Hepatocyte (in vitro differentiated cells): Measurements from ENCODE around the gene CC2D2A.

Experiments used
- CTCF ChIP-seq: fragments of 200-600 bp; sonication (generic); IDR thresholded peaks from 2 replicates; pipeline ENCODE4 v1.5.1; 2016; ENCODE audit warnings: antibody characterized with exemption, mild to moderate bottlenecking; ENCODE audit not compliant: poor library complexity
- EZH2 ChIP-seq: fragments of 200-600 bp; sonication (generic); IDR thresholded peaks from 2 replicates; pipeline ENCODE4 v1.6.1; 2016; ENCODE audit warnings: antibody characterized with exemption, mild to moderate bottlenecking, borderline replicate concordance

DNA sequence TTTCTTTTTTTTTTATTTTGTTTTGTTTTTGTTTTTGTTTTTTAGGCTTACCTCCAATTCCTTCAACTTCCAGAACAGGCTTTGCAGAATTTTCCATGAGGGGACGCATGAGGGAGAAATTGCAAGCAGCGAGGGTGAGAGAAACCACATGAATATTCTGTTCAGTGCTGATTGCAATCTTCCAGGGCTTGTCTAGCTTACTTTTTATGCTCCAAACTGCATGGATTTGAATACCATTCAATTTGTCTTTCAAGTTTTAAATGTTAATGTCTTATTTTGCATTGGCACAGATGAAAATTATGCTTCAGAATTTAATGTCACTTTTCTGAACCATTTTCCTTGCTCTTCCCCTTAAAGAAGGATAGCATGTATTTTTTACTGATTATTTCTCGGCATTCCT lies 32.7 kb downstream of the CC2D2A start:
- TF ChIP-seq CTCF, result no peak
- no peak for TF ChIP-seq EZH2
